OCI-LY3 (cell line): ENCODE measurements around the gene MAFG.

ENCODE experiments used
- CTCF ChIP-seq: fragments of 200-600, 300-600 bp; sonication (generic); IDR thresholded peaks from 2 replicates; pipeline ENCODE4 v1.5.1; 2014; ENCODE audit warnings: antibody characterized with exemption, low read length, low read depth
- EZH2phosphoT487 ChIP-seq: fragments of 200-600 bp; shearing (Covaris generic); IDR thresholded peaks from 2 replicates; pipeline ENCODE4 v1.6.1; 2018; ENCODE audit warnings: antibody characterized with exemption, mixed run types, low read depth

GRCh38 chr17:81898885-81899284 lies 28.6 kb downstream of the MAFG start:
- TF ChIP-seq CTCF (no peak), EZH2phosphoT487 (no peak)
